Amniotic stem cell (primary cell): ENCODE data around the gene RNF182.
"Not testable (repeated sequence)": the region's sequence is repeated elsewhere in the genome, so short reads cannot be mapped to it uniquely, and the experiment has no call there.

Experiments used
- DNase-seq: peaks from one replicate; lab custom pipeline; 2025; lab: John Stamatoyannopoulos, UW

Gene RNF182

DNA sequence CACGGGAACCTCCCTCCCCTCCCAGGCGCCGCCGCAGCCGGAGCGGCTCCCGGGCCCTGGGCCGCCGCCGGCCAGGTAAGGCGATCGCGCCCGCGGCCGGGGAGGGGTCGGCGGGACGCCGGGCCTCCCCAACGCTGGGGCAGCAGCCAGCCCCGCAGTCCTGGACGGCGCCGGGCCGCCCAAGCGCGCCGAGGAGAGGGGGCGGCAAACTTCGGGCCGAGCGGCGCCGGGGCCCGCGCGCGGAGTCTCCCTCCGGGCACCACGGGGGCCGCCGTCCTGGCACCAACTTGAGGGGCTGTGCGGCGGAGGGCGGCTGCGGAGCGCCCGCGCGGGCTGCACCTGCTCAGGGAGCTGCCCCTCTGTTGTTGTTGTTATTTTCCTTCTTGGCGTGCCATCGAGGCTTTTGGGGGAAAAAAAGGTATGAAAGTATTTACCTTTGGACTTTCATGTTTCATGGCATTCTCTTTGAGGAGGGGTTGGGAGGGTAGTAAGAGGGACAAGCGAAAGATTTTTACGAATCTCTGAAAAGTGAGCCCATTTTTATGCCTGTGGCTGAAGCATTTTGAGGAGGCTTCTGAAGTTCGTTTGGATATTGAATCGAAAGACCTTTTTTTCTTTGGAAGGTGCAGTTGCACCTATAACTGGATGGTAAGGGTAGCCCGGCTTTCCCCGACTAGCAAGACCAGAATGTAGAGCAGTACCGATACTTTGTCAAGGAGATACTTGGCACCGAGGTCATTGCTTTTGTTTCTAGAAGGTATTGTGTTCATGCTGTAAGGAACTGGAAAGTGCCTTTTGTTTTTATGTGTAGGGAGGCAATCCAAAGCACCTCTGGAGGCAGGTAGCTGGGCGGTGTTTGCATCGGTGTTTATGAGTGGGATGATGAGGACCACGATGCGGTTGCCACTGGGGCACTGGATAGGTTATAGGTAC is at the start of gene RNF182:
TSS of gene RNF182 (plus strand) at position 4 of the 933 bp plus-strand sequence. CDS start 52,168 bp downstream, outside the sequence.
- no peak for DNase-seq

DNA sequence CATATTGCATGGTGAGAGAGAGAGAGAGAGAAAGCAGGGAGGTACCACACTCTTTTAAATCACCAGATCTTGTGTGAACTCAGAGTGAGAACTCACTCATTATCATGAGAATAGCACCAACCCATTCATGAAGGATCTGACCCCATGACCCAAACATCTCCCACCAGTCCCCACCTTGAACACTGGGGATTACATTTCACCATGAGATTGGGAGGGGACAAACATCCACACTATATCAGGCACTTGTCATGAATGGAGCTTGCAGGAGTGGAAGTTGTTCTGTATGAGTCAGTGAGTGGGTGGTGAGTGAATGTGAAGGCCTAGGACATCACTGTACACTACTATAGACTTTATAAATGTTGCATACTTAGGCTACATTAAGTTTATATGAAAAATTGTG is 47.7 kb upstream of the RNF182 start:
- no peak for DNase-seq

- DNase-seq, result not testable (repeated sequence)
Observed at GRCh38 chr6:13880061-13880663, 44.6 kb upstream of the RNF182 start.

- no peak for DNase-seq
Observed at GRCh38 chr6:13881621-13882165, 43.1 kb upstream of the RNF182 start.

- DNase-seq, result no peak
Observed at GRCh38 chr6:13883966-13884365, 40.8 kb upstream of the RNF182 start.

- DNase-seq, result no peak
Observed at GRCh38 chr6:13884397-13884796, 40.4 kb upstream of the RNF182 start.

GRCh38 chr6:13885601-13886000 is 39.2 kb upstream of the RNF182 start:
- DNase-seq, result no peak

- DNase-seq, result no peak
Observed at GRCh38 chr6:13886949-13887348, 37.8 kb upstream of the RNF182 start.

- no peak for DNase-seq
Observed at GRCh38 chr6:13892017-13892645, 32.6 kb upstream of the RNF182 start.

- no peak for DNase-seq
Observed at GRCh38 chr6:13902922-13903321, 21.8 kb upstream of the RNF182 start.

DNA sequence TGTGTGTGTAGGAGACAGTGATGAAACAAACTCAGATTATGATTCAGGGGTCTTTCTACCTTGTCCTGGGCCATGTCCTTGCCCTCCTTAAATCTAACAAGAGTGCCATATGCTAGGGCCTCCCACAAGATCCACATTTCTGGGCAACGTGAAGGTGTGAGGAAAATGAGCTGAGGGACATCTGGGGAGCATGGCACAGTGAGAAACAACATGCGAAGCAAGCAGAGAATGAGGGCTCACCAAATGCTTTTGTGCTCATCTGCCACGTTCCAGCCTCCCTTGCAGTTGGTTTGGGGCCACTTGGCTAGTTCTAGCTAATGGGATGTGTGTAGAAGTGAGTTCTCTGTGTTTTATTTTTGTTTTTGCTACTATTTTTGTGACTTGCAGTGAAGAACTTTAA is 21.4 kb upstream of the RNF182 start:
- DNase-seq, result no peak

- DNase-seq, result no peak
Observed at GRCh38 chr6:13907001-13907350, 17.8 kb upstream of the RNF182 start.

DNA sequence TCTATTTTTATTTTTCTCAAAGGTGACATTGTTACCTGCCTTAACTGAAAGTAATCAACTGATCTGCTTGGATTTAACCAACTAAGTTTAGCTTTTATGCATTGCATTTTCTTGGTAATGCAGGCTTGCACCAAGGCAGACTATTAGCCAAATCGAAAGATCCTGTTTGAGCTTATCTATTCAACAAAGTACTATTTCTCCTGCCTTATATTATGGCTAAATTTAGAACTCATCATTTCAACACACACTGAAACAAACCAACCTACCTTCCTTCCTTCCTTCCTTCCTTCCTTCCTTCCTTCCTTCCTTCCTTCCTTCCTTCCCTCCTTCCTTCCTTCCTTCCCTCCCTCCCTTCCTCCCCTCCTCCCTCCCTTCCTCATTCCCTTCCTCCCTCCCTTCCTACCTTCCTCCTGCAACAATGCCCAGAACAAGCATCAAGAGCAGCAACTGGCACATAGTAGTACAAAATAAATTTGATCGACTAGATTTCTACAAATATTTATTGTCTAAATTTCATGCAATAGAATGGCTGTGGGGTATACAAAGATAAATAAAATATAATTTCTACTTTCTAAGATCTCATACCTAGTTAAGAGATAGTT is 17.0 kb upstream of the RNF182 start:
- no peak for DNase-seq

DNA sequence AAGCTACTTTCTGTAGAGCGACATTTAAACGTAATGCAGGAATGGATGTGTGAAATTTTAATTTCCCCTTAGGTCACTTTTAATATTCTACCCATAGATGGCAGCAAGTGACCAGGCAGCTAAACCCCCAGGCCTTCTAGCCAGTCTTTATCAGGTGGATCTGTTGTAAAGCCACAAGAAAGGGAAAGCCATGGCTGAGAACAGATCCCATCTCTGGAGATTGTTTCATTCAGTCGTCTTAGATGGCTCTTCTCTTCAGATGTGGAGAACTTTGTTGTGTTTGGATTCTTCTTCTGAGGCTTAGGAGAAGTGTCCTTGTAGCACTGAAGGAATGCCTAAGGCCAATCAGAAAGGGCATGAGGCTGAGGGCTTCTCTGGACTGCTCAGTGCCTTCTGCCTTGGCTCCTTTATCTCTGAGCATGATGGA is 15.8 kb upstream of the RNF182 start:
- peak; percentile 49 for DNase-seq

- no peak for DNase-seq
Observed at GRCh38 chr6:13910443-13910842, 14.3 kb upstream of the RNF182 start.

DNA sequence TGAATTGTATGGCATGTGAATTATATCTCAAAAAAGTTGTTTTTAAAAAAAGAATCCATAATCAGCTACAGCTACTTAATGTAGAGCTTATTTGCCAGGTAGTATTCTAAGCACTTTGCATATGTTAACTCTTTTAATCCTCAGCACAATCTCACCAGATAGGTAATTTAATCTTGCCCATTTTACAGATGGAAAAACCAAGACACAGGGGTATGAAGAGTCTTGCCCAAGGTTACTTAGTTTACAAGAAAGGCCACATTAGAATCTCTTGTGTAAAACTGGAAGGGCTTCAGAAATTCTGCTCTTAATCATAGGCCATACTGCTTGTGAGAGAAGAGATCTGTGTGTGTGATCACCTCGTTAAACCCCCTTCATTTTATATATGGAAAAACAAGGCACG is 13.4 kb upstream of the RNF182 start:
- no peak for DNase-seq

GRCh38 chr6:13913226-13914001 is 11.3 kb upstream of the RNF182 start:
- no peak for DNase-seq

- DNase-seq, result no peak
Observed at GRCh38 chr6:13914351-13914750, 10.4 kb upstream of the RNF182 start.

DNA sequence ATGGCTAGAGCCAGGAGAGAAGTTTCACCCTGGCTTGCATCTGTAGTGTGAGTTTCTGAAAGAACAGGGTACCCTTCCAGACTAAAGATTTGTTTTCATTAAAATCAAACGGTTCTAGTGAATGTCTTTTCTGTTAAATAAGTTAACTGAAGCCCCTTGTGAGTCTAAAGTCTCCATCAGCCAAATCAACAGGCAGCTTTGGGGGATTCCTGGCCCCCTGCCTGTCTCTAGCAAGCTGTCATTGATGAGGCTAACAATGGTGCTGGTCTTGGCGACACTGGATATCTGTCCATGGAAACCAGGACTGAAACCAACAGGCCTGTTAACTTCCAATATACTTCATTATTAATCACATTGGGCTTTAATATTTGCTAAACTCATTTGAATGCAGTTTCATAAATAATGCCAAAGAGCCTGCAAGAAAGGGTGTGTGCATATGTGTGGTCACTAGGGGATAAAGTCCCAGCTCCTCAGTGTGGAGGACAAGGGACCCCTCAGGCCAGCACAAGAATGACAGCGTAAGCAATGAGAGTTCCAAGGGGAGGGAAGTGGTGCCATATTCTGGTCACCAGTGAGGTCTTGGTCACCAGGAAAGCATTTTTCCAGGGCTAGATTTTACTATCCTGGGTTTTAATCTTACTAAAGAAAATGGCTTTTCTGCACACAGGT is 9.1 kb upstream of the RNF182 start:
- DNase-seq, result no peak

GRCh38 chr6:13916230-13916944 is 8.4 kb upstream of the RNF182 start:
- no peak for DNase-seq
